AG04450 (cell line): ENCODE measurements around the gene XYLT1. TPM values are rescaled to one million over a fixed set of nuclear protein-coding genes. Genes with fewer than 3 reads are reported as not detected.

ENCODE experiments used
- CTCF ChIA-PET: fragments of 300-600, 350-600 bp; formaldehyde crosslinking; extraction: SDS; loops from one replicate; lab custom pipeline; 2022; ENCODE audit warnings: antibody characterized with exemption, inconsistent platforms; lab: Charles Lee
- POLR2A ChIA-PET: fragments of 350-600 bp; formaldehyde crosslinking; extraction: SDS; loops from one replicate; lab custom pipeline; 2021; ENCODE audit warnings: antibody characterized with exemption, inconsistent platforms; lab: Yijun Ruan, JAX
- DNase-seq: peaks from one replicate; pipeline ENCODE4 v3.0.0-alpha.2; 2011; ENCODE audit warnings: low read depth, low spot score
- H3K27ac ChIP-seq: one replicate; pipeline ENCODE4 v1.5.1; 2012; ENCODE audit warnings: low read depth, low read length, control low read depth
- H3K27me3 ChIP-seq: one replicate; pipeline ENCODE4 v1.6.0; 2012; ENCODE audit warnings: low read length; ENCODE audit not compliant: control insufficient read depth, insufficient read depth
- H3K4me3 ChIP-seq: 2 replicates; pipeline ENCODE4 v1.5.1; 2011; ENCODE audit warnings: mild to moderate bottlenecking, low read depth, low read length, control low read depth
- H3K9me3 ChIP-seq: 2 replicates; pipeline ENCODE4 v1.5.1; 2012; ENCODE audit warnings: low read length; ENCODE audit not compliant: control insufficient read depth, insufficient read depth
- polyA plus RNA-seq: library from polyadenylated mRNA; depleted of rRNA; stranded (reverse); fragments of >200 nt; gene quantifications from 2 replicates; pipeline ENCODE4 v1.2.3, GENCODE V29; 2011
- TF ChIP-seq, protein P1 (sequence below): IDR thresholded peaks from 2 replicates; pipeline ENCODE4 v1.5.1; 2011; ENCODE audit warnings: low read depth, low read length, control low read depth, inconsistent platforms

XYLT1 gene
- polyA plus RNA-seq, 1 experiment, result 6.7 TPM

DNA sequence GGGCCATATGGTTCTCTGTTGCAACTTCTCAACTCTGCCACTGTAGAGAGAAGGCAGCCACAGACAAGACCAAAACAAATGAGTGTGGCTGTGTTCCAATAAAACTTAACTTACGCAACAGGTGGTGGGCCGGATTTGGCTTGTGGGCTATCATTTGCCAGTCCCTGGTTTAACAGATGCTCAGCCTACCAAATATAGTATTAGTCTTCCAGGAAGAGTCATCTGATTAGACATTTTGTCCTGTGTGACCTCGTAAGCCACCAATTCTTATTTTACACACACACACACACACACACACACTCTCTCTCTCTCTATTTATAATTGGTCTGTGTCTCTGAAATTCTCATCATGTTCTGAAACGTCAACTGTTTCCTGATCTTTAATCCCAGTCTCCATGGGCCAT lies 245.9 kb downstream of the XYLT1 start:
- CTCF ChIA-PET, result interaction anchor here (0.9 to 1.4 kb wide), 2 partner anchors 354 kb away, joined by 3 read pairs; no protein-coding TSS in a partner anchor
- TF ChIP-seq, protein P1, sequence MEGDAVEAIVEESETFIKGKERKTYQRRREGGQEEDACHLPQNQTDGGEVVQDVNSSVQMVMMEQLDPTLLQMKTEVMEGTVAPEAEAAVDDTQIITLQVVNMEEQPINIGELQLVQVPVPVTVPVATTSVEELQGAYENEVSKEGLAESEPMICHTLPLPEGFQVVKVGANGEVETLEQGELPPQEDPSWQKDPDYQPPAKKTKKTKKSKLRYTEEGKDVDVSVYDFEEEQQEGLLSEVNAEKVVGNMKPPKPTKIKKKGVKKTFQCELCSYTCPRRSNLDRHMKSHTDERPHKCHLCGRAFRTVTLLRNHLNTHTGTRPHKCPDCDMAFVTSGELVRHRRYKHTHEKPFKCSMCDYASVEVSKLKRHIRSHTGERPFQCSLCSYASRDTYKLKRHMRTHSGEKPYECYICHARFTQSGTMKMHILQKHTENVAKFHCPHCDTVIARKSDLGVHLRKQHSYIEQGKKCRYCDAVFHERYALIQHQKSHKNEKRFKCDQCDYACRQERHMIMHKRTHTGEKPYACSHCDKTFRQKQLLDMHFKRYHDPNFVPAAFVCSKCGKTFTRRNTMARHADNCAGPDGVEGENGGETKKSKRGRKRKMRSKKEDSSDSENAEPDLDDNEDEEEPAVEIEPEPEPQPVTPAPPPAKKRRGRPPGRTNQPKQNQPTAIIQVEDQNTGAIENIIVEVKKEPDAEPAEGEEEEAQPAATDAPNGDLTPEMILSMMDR, result no peak
- no peak overlapping the region for H3K27ac ChIP-seq
- H3K4me3 ChIP-seq, result no peak overlapping the region
- POLR2A ChIA-PET, result no interaction called here
- H3K9me3 ChIP-seq, result no peaks in the 10 kb centered on the region
- peak; percentile 71 for DNase-seq
- H3K27me3 ChIP-seq, result no peaks in the 10 kb centered on the region

DNA sequence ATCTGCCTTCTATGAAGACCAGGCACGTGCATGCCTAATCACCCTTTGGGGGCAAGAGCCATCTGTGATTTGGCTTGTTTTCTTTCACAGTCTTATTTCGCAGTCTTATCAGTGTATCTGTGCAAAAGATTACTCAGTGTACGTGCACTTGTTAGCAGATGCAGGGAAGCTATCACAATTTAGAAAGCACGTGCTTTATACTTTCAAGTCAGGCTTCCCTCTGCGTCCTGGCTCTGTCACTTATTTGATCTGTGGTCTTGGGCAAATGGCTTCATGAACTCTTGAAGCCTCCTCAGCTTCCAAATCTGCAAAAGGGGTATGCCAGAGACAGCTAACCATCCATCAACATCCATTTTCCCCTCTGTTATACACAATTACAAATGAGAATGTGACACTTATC lies 246.4 kb downstream of the XYLT1 start:
- H3K27ac ChIP-seq, result no peak overlapping the region
- no peaks in the 10 kb centered on the region for H3K27me3 ChIP-seq
- H3K9me3 ChIP-seq, result no peaks in the 10 kb centered on the region
- H3K4me3 ChIP-seq, result no peak overlapping the region
- ChIA-PET POLR2A (no interaction called here), CTCF (interaction anchor here (0.9 to 1.4 kb wide), 2 partner anchors 245 to 354 kb away, joined by 3 read pairs; no protein-coding TSS in a partner anchor)
- no peak for DNase-seq
- TF ChIP-seq, protein P1, result no peak

GRCh38 chr16:17223576-17223975 lies 247.2 kb downstream of the XYLT1 start:
- Histone ChIP-seq H3K27ac (no peak overlapping the region), H3K27me3 (no peaks in the 10 kb centered on the region), H3K4me3 (no peak overlapping the region), H3K9me3 (no peaks in the 10 kb centered on the region)
- ChIA-PET POLR2A (no interaction called here), CTCF (interaction anchor here (0.6 to 1.4 kb wide), 4 partner anchors 20 to 355 kb away, joined by 3 to 4 read pairs (median 3); no protein-coding TSS in a partner anchor)
- no peak for DNase-seq
- TF ChIP-seq, protein P1, result no peak

- POLR2A ChIA-PET, result no interaction called here
- DNase-seq, result no peak
- no peaks in the 10 kb centered on the region for H3K27me3 ChIP-seq
Measured at GRCh38 chr16:17222871-17223401, 247.8 kb downstream of the XYLT1 start.

GRCh38 chr16:17219991-17220390 lies 250.8 kb downstream of the XYLT1 start:
- ChIA-PET CTCF (no interaction called here), POLR2A (no interaction called here)
- H3K27me3 ChIP-seq, result no peaks in the 10 kb centered on the region
- H3K9me3 ChIP-seq, result no peaks in the 10 kb centered on the region
- no peak overlapping the region for H3K4me3 ChIP-seq
- TF ChIP-seq, protein P1, result no peak
- DNase-seq, result no peak
- H3K27ac ChIP-seq, result no peak overlapping the region

More at GRCh38 chr16:17222871-17223401, 247.8 kb downstream of the XYLT1 start:
- TF ChIP-seq, protein P1, result no peak
- Histone ChIP-seq H3K4me3 (no peak overlapping the region), H3K9me3 (no peaks in the 10 kb centered on the region), H3K27ac (no peak overlapping the region)
- CTCF ChIA-PET, result no interaction called here
